H9 (cell line): Measurements from ENCODE around the gene OPRD1. TPM values are rescaled to one million over a fixed set of nuclear protein-coding genes. Genes with fewer than 3 reads are reported as not detected.

Experiments used
- DNase-seq: peaks from one replicate; pipeline ENCODE4 v3.0.0-alpha.2; 2017
- H2AFZ ChIP-seq: one replicate; pipeline ENCODE4 v1.6.1; 2013; ENCODE audit warnings: mild to moderate bottlenecking, low read length, control low read depth, moderate library complexity
- H2AK5ac ChIP-seq: 2 replicates; pipeline ENCODE4 v1.6.1; 2013; ENCODE audit warnings: low read length, control low read depth, mixed read lengths; ENCODE audit not compliant: insufficient read length
- H2BK120ac ChIP-seq: one replicate; pipeline ENCODE4 v1.6.1; 2013; ENCODE audit warnings: low read depth, mild to moderate bottlenecking, low read length, control low read depth, inconsistent platforms; ENCODE audit not compliant: poor library complexity, severe bottlenecking
- H2BK12ac ChIP-seq: 2 replicates; pipeline ENCODE4 v1.6.1; 2013; ENCODE audit warnings: low read length, control low read depth, mixed read lengths, low read depth; ENCODE audit not compliant: insufficient read length
- H2BK15ac ChIP-seq: 2 replicates; pipeline ENCODE4 v1.6.1; 2013; ENCODE audit warnings: low read depth, low read length, control low read depth
- H2BK20ac ChIP-seq: one replicate; pipeline ENCODE4 v1.6.1; 2013; ENCODE audit warnings: low read depth, mild to moderate bottlenecking, low read length, control low read depth, inconsistent platforms; ENCODE audit not compliant: poor library complexity, severe bottlenecking
- H2BK5ac ChIP-seq: 2 replicates; pipeline ENCODE4 v1.6.1; 2013; ENCODE audit warnings: low read length, control low read depth, mixed read lengths; ENCODE audit not compliant: insufficient read length
- H3K14ac ChIP-seq: 2 replicates; pipeline ENCODE4 v1.6.1; 2013; ENCODE audit warnings: low read length, control low read depth; ENCODE audit not compliant: insufficient read depth
- H3K18ac ChIP-seq: 2 replicates; pipeline ENCODE4 v1.6.1; 2013; ENCODE audit warnings: low read depth, mild to moderate bottlenecking, mixed read lengths, low read length, control low read depth; ENCODE audit not compliant: insufficient read length
- H3K23ac ChIP-seq: 2 replicates; pipeline ENCODE4 v1.6.1; 2013; ENCODE audit warnings: low read length, control low read depth, mixed read lengths, low read depth; ENCODE audit not compliant: insufficient read length
- H3K23me2 ChIP-seq: 2 replicates; pipeline ENCODE4 v1.6.1; 2013; ENCODE audit warnings: low read depth, mild to moderate bottlenecking, mixed read lengths, low read length, control low read depth; ENCODE audit not compliant: insufficient read length, poor library complexity, severe bottlenecking
- H3K27ac ChIP-seq: 2 replicates; pipeline ENCODE4 v1.5.1; 2013; ENCODE audit warnings: low read length, control low read depth, mixed read lengths, low read depth; ENCODE audit not compliant: insufficient read length
- H3K27me3 ChIP-seq: 2 replicates; pipeline ENCODE4 v1.6.1; 2013; ENCODE audit warnings: low read length, control low read depth, inconsistent platforms; ENCODE audit not compliant: insufficient read depth
- H3K4ac ChIP-seq: 2 replicates; pipeline ENCODE4 v1.6.1; 2013; ENCODE audit warnings: low read depth, mild to moderate bottlenecking, control low read depth, inconsistent platforms, low read length, moderate library complexity
- H3K4me1 ChIP-seq: 2 replicates; pipeline ENCODE4 v1.6.1; 2013; ENCODE audit warnings: low read length, control low read depth, inconsistent platforms; ENCODE audit not compliant: insufficient read depth
- H3K4me2 ChIP-seq: 2 replicates; pipeline ENCODE4 v1.6.1; 2013; ENCODE audit warnings: low read length, control low read depth, mixed read lengths; ENCODE audit not compliant: insufficient read length, insufficient read depth
- H3K56ac ChIP-seq: 2 replicates; pipeline ENCODE4 v1.6.1; 2013; ENCODE audit warnings: low read depth, mild to moderate bottlenecking, mixed read lengths, low read length, control low read depth; ENCODE audit not compliant: insufficient read length
- H3K79me1 ChIP-seq: 2 replicates; pipeline ENCODE4 v1.6.1; 2013; ENCODE audit warnings: low read depth, mild to moderate bottlenecking, moderate library complexity, low read length, control low read depth, inconsistent platforms; ENCODE audit not compliant: insufficient read depth, poor library complexity, severe bottlenecking
- H3K79me2 ChIP-seq: 2 replicates; pipeline ENCODE4 v1.6.1; 2013; ENCODE audit warnings: low read length, control low read depth, inconsistent platforms; ENCODE audit not compliant: insufficient read depth
- H3K9ac ChIP-seq: 2 replicates; pipeline ENCODE4 v1.6.1; 2013; ENCODE audit warnings: low read length, control low read depth, mixed read lengths; ENCODE audit not compliant: insufficient read length; ENCODE audit errors: extremely low read depth
- H3K9me3 ChIP-seq: one replicate; pipeline ENCODE4 v1.6.1; 2013; ENCODE audit warnings: low read depth, low read length, inconsistent platforms; ENCODE audit not compliant: control insufficient read depth
- H3T11ph ChIP-seq: one replicate; pipeline ENCODE4 v1.6.1; 2013; ENCODE audit warnings: mild to moderate bottlenecking, low read length, control low read depth, inconsistent platforms
- H4K20me1 ChIP-seq: one replicate; pipeline ENCODE4 v1.6.1; 2013; ENCODE audit not compliant: control insufficient read depth, insufficient read length, insufficient read depth
- H4K5ac ChIP-seq: 2 replicates; pipeline ENCODE4 v1.6.1; 2013; ENCODE audit warnings: low read depth, mild to moderate bottlenecking, mixed read lengths, low read length, control low read depth; ENCODE audit not compliant: insufficient read length
- H4K8ac ChIP-seq: replicated peaks from 2 replicates; pipeline ENCODE4 v1.6.1; 2013; ENCODE audit warnings: low read length, control low read depth, mixed read lengths, low read depth; ENCODE audit not compliant: insufficient read length
- H4K91ac ChIP-seq: 2 replicates; pipeline ENCODE4 v1.6.1; 2013; ENCODE audit warnings: low read depth, mild to moderate bottlenecking, moderate library complexity, mixed read lengths, low read length, control low read depth; ENCODE audit not compliant: insufficient read length
- H3K27ac Mint-ChIP-seq, 3 experiments: 2 replicates in 2 of 3; 3 replicates in 1 of 3; pipeline ENCODE4 v1.8.0; 2020 to 2021; ENCODE audit warnings: mixed read lengths in 3 of 3, mild to moderate bottlenecking in 1 of 3, moderate library complexity in 1 of 3
- H3K27me3 Mint-ChIP-seq: 2 replicates; pipeline ENCODE4 v1.8.0; 2021; ENCODE audit warnings: low read depth, mild to moderate bottlenecking, moderate library complexity, mixed read lengths
- H3K36me3 Mint-ChIP-seq, 3 experiments: 2 replicates in 2 of 3; 3 replicates in 1 of 3; pipeline ENCODE4 v1.8.0; 2020 to 2021; ENCODE audit warnings: low read depth in 3 of 3, mixed read lengths in 3 of 3; ENCODE audit not compliant: insufficient read depth in 1 of 3
- H3K4me1 Mint-ChIP-seq, 2 experiments: 2 replicates each; pipeline ENCODE4 v1.8.0; 2020; ENCODE audit warnings: mixed read lengths in 2 of 2
- H3K4me3 Mint-ChIP-seq, 2 experiments: 2 replicates in 1 of 2; 3 replicates in 1 of 2; pipeline ENCODE4 v1.8.0; 2020 to 2021; ENCODE audit warnings: mild to moderate bottlenecking in 2 of 2, mixed read lengths in 2 of 2, moderate library complexity in 1 of 2
- H3K9me3 Mint-ChIP-seq, 2 experiments: 2 replicates in 1 of 2; 3 replicates in 1 of 2; pipeline ENCODE4 v1.8.0; 2020; ENCODE audit warnings: mild to moderate bottlenecking in 2 of 2, mixed read lengths in 2 of 2, moderate library complexity in 1 of 2
- WGBS: extraction: QIAGEN DNeasy Blood & Tissue Kit; methylation state at CpG from one replicate; pipeline ENCODE4 v1.1.7; 2013; ENCODE audit warnings: missing lambda C conversion rate, low lambda C conversion rate, mixed read lengths; ENCODE audit not compliant: insufficient read length; ENCODE audit errors: extremely low coverage; 5-methylcytosine and 5-hydroxymethylcytosine counted together
- total RNA-seq: library from RNA; stranded (reverse); gene quantifications from 2 replicates; pipeline ENCODE4 v1.2.1, GENCODE V29; 2021
- TF ChIP-seq, protein P1 (sequence below): fragments of 200-600 bp; sonication (generic); conservative IDR thresholded peaks from 3 replicates; pipeline ENCODE4 v1.8.0; 2021; ENCODE audit warnings: antibody characterized with exemption, mild to moderate bottlenecking

OPRD1 gene
- total RNA-seq, 1 experiment from 2014 or later = 1.8 TPM

DNA sequence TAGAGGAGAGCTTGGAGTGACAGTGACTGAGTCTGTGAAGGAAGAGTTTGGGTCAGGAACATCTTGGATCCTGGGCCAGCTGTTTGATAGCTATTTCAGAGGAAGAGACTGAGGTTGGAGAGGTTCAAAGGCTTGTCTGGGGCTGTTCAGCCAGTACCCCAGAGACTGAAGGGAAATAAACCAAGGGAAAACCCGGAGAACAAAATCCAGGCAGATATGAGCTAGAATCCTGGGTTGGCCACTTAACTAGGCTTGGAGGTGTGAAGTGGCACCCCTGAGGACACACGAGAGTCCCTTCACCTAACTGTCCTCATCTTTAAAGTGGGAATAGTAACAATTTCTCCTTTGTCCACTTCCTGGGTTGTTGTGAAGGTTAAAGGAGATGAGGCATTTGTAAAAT, 79.3 kb downstream of the OPRD1 start:
- no peak overlapping the region for H3K56ac ChIP-seq
- no CpG with 5 or more reads among the region's 2 CpGs for WGBS

More for the DNA sequence above, 79.3 kb downstream of the OPRD1 start:
- Histone ChIP-seq H4K8ac (no peak overlapping the region), H3K9me3 (no peaks in the 10 kb centered on the region), H3K4ac (no peak overlapping the region), H3K9ac (no peak overlapping the region), H3K4me2 (no peak overlapping the region), H3T11ph (no peak overlapping the region), H2BK120ac (no peak overlapping the region), H2AFZ (no peak overlapping the region), H3K23me2 (peaks cover 15% of the 10 kb centered on the region), H2BK20ac (no peak overlapping the region), H2BK12ac (no peak overlapping the region), H4K91ac (no peak overlapping the region), H2BK5ac (no peak overlapping the region), H2AK5ac (no peak overlapping the region), H3K18ac (no peak overlapping the region), H3K27me3 (no peaks in the 10 kb centered on the region), H4K20me1 (no peaks in the 10 kb centered on the region), H3K23ac (no peak overlapping the region), H3K4me1 (peaks cover under 1% of the 10 kb centered on the region; the same call in 1 of the 2 replicates), H3K79me2 (no peaks in the 10 kb centered on the region), H3K14ac (no peak overlapping the region), H3K79me1 (no peaks in the 10 kb centered on the region), H3K27ac (no peak overlapping the region), H4K5ac (no peak overlapping the region), H2BK15ac (no peak overlapping the region)
- peaks cover 17 to 21% of the 10 kb centered on the region in 2 experiments for H3K4me1 Mint-ChIP-seq
- TF ChIP-seq, protein P1, sequence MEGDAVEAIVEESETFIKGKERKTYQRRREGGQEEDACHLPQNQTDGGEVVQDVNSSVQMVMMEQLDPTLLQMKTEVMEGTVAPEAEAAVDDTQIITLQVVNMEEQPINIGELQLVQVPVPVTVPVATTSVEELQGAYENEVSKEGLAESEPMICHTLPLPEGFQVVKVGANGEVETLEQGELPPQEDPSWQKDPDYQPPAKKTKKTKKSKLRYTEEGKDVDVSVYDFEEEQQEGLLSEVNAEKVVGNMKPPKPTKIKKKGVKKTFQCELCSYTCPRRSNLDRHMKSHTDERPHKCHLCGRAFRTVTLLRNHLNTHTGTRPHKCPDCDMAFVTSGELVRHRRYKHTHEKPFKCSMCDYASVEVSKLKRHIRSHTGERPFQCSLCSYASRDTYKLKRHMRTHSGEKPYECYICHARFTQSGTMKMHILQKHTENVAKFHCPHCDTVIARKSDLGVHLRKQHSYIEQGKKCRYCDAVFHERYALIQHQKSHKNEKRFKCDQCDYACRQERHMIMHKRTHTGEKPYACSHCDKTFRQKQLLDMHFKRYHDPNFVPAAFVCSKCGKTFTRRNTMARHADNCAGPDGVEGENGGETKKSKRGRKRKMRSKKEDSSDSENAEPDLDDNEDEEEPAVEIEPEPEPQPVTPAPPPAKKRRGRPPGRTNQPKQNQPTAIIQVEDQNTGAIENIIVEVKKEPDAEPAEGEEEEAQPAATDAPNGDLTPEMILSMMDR = no peak
- H3K4me3 Mint-ChIP-seq = no peak overlapping the region
- H3K9me3 Mint-ChIP-seq = no peaks in the 10 kb centered on the region
- peaks cover 16% of the 10 kb centered on the region for H3K27me3 Mint-ChIP-seq
- no peak for DNase-seq
- no peaks in the 10 kb centered on the region for H3K36me3 Mint-ChIP-seq
- no peak overlapping the region; a peak in 1 of 7 replicates for H3K27ac Mint-ChIP-seq
